Measurements from ENCODE around the gene WWC2.

Gene WWC2

DNA sequence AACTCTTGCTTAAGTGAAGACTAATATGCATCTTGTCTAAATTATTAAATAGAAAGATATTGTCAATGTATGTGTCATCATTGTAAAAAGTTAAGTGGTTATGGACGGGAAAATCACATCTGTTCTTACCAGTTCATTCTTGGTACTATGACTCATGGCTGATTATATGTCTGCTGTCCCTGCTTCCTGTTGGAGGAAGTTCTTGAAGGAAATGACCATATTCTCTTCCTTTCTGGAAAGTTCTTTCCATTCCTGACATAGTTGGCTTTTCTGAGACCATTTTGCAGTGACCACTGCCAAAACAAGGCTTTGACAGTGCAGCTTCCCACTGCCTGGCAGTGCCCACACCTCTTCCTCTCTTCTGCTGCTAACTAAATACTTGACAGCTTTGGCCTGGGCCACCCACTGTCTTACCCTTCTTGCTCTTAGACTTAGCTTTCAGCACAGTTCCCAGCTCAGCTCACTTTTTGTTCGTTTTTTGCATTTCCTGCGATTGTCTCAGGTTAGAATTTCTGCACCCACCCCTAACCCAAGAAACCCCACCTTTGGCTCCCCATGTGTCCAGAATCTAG is 236.4 kb downstream of the WWC2 start:
- DNase-seq = peak; percentile 51

DNA sequence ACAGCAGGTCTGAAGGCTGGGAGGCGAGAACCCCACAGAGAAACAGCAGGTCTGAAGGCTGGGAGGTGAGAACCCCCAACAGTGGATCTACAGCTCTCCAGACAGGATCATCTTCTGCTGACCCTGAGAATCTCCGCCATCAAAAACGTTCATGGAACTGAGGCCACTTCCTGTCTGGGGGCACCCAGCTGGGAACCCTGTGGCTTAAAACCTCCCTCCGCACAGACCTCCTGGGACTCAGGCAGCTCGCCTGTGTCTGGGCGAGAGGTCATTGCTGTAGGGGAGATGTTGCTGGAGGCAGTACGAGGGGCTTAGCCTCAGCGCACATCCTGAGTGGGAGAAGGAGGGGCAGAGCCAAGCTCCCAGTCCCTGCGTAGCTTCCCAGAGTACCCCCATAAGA is 238.3 kb downstream of the WWC2 start:
- DNase-seq = no peak

DNA sequence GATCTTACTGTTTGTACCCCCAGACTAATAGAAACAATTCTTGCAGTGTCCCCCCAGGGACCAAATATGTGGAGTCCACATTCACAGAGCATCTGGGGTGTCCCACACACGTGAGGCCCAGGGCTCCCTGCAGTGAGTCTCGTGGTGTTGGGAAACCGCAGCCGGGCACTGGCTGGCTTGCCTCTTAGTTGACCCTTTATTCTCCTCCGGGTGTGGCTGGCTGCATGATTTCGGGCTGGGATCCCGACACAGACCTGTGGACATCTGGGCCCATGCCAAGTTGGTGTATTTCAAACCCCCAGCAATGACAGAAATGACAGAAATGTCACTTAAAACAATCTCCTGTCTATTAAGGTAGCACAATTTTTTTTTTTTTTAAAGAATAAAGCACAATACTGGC is 238.8 kb downstream of the WWC2 start:
- DNase-seq = peak; percentile 45

DNA sequence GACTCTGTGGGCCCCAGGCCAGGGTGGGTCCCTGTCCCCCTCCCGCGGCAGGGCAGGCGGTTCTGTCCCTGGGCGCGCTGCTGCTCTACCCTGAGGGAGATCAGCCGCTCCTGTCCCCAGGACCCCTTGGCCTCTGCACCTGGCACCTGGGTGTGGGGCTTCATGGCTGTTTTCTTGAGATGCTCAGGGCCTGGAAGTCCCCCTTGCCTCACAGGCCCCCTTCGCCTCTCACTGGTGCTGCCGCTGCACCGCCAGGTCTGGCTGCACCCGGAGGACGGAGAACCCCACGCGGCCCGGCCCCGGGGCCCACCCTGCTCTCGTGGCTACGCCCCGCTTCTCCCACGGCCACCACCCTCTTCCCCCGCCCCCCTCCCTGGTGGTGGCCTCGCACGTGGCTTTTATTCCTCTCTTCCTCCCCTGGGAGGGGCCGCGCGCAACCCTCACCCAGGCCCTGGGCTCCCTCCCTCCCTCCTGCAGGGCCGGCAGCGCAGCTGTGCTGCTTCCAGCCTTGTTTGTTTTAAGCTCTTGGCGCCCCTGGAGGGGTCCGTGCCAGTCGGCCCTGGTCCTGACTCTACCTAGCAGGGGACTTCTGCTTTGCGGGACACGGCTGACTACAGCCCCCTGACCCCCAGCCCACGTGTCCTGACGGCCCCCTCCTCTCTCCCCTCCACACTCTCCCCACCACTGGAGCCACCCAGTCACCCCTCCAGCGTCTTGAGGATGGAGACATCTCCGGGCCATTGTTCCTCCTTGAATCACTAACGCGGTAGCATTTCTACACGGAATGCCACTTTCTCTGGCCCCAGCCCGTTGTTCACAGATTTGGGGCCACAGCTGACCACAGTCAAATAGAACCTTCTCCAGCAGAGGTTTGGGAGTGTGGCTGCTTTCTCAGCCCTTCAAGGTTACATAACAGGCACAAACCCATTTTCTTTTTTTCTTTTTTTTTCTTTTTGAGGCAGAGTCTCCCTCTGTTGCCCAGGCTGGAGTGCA is 243.8 kb downstream of the WWC2 start:
- no peak for DNase-seq

DNA sequence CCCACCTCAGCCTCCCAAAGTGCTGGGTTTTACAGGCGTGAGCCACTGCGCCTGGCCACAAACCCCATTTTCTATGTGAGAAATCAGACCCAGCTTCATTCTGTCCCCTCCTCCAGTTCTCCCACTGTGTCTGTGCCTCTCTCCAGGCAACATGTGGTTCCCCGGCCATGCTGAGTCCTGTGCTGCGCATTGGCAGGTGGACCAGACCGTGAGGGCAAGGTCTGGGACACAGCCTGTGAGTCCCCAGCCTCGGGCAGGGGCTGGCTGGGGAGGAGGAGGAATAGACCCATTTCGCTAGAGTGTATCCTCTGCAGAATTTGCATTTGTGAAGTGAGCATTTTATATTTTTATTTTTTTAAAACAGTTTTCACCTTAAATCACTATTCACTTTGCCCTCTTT is 244.7 kb downstream of the WWC2 start:
- DNase-seq = no peak

DNA sequence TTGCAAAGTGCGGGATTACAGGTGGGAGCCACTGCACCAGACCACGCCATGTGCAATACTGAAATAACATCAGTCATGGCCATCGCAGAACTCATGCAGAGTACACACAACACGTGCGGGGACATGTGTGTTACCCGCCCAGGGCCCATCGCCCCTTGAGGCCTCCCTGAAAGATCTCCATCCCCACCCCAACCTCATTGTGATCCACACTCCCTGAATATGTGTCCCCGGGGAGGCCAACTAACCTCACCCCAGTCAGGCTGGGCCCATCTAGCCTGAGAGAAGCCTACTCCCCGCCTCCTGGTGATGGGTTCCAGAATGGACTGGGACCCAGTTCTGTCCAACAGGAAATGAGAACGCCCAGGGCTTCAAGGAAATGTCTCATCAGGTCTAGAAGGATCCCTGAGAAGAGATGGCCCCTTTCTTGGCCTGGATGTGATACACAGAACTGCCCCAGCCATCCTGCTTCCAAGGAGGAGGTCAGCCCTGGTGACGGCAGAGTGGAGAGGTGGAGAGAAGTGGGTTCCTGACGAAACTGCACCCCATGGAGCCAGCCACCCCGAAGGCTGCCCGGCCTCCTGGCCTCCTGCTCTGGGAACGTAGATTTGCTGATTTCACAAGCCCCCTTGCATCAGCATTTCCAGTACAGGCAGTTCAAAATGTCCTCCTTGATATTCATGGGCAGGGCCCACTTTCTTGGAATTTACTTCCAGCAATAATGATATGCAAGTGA is 245.6 kb downstream of the WWC2 start:
- DNase-seq = no peak

DNA sequence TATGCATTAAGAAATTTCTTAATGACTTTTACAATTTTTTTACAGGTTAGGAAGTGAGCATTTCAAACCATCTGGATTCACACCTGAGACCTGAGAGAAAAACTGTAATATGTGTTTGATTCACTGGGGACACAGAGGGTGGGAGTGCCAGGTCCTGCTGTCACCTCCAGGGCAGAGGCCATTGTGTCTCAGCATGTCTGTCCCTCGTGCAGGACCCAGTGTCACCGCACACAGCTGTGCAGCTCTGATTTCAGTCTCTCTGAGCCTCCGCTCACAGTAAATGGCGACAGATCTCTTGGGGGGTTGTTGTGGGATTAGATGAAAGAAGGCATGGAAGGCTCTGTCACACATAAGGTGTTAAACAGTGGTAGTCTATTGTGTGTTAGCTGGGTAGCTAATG is 246.2 kb downstream of the WWC2 start:
- DNase-seq = no peak

DNA sequence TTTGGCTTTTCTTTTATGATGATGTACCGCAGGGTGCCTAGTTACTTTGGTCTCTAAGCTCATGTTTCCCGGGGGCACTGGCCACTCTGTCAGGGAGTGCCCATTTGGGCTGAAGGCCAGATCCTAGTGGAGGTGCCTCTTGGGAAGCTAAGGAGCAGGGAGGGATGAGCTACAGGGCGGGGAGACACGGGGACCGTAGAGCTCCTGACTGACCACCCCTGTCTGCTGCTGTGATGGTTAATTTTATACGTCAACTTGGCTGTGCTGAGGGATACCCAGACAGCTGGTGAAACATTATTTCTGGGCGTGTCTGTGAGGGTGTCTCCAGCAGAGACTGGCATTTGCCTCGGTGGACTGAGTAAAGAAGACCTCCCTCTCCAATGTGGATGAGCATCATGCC is 248.1 kb downstream of the WWC2 start:
- DNase-seq = no peak

DNA sequence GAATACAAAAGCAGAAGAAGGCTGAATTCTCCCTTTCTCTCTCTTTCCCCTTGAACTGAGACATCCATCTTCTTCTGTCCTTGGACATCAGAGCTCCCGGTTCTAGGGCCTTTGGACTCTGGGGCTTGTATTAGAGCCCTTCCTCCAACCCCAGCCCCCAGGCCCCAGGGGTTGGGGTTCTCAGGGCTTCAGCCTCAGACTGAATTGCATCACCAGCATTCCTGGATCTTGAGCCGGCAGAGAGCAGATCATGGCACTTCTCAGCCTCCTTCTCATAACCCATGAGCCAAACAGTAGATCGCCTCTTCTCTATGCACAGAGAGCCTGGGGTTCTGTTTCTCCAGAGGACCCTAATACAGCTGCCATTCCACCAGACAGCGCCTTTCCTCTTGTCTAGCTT is 248.5 kb downstream of the WWC2 start:
- DNase-seq = no peak

DNA sequence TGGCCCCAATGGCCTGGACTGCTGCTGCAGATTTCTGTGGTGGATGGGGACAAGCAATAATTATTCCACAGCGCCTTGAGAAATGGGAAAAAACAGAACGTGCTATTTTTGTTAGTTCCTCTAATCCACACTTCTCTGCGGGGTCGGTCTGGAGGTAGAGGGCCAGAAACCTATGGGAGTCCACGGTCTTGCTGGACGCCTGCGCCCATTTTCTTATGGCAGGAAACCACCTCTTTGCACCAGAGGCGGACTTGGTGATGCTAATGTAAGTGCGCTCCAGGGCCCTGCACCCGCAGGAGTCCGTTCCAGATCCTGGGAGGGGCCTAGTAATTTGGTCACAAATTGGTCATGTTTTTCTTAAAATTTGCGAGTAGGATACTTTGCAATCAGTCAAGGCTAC is 249.1 kb downstream of the WWC2 start:
- no peak for DNase-seq

DNA sequence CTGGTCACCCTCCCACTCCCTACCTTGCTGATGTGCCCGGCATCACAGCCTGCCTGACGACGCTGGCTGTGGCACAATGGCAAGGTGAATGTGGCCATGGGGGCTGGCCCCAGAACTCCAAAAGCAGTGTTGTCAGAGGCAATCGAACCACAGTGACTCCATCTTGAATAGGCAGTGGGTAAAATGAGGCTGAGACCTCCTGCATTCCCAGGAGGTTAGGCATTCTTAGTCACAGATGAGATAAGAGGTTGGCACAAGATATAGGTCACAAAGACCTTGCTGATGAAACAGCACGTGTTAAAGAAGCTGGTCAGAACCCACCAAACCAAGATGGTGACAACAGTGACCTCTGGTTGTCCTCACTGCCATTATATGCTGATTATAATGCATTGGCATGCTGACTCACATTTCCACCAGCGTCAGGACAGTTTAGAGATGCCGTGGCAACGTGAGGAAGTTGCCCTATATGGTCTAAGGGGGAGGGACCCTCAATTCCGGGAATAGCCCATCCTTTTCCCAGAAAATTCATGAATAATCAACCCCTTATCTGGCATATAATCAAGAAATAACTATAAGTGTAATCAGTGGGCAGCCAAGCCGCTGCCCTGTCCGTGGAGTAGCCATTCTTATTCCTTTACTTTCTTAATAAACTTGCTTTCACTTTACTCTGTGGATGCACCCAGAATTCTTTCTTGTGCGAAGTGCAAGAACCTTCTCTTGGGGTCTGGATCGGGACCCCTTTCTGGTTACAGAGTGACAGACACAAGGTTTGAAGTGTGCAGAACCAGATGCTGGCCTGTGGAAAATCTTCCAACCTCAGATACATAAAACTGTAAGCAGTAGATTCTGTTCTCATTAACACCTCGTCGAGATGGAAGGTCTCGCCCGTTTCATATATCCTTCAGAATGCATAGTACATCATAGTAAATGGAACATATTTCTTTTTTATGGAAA is 249.9 kb downstream of the WWC2 start:
- no peak for DNase-seq

DNA sequence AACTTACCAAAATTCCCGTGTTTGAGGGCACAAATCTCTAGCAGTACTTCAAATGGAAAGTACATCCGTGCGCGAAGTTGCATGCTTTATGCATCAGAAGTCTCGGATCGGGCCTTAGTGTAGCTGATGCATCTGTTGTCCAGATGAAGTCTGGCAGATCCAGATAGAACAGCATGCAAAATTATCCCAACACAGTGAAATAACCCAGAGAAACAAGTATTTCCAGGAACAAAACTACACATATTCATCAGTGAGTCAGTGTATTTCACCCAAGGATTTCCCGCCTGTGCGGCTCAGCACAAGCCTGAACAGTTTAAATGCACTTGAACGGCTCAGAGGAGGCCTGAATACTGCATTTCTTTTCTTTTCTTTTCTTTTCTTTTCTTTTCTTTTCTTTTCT is 250.6 kb downstream of the WWC2 start:
- DNase-seq = no peak

DNA sequence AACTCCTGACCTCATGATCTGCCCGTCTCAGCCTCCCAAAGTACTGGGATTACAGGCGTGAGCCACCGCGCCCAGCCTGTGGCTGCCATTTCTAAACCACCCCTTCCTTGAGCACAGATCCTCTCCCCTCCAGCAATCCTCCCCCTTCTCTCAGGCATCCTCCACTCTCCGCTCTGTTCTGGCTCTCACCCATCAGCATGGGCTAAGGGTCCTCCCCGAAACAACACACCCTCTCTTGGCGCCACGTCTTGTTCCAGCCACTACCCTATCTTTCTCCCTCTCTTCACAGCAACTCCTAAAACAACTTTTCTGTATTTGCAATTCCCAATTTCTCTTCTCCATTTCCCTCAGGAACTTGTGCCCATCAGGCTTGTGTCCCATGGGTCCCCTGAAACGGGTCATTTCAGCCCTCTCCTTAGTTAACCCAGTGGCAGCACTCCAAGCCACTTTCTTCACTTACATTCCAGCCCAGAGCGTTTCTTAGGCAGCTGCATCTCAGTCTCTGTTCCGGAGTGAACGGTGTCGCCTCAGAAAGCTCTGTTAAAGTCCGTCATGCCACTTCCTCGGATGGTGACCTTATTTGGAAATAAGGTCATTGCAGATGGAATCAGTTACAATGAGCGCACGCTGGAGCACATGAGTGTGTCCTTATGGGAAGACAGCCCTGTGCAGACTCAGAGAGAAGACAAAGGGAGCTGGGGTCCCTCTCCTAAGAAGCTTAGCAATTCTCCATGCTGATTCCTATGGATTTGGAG is 251.4 kb downstream of the WWC2 start:
- DNase-seq = no peak

DNA sequence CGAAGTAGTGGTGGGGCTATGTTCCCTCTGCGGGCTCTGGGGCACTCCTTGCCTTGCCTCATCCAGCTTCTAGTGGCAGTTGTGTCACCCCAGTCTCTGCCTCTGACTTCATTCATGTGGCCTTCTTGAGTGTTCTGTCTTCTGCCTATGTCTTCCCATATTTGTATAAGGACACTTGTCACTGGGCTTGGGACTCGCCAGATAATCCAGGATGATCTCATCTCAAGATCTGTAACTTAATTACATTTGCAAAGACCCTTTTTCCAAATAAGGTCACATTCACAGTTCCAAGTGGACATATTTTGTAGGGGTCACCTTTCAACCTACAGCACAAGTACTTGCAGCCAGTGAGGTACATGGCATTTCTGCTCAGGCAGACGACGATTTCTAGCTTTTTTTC is 253.5 kb downstream of the WWC2 start:
- DNase-seq = no peak

DNA sequence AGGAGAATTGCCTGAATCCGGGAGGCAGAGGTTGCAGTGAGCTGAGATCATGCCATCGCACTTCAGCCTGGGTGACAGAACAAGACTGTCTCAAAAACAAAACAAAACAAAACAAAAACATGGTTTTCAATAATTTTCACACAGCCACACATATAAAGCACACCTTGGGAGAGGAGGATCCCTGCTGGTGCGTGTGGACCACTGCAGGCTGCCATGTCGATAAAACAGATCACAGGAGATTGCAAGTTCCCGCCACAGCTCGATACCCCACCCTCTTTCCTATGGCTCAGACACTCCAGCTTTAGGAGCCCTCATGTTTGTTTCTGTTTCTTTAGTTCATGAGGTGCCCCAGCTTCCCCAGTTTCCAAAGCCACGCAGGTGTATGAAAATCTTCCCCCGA is 254.5 kb downstream of the WWC2 start:
- DNase-seq = no peak

DNA sequence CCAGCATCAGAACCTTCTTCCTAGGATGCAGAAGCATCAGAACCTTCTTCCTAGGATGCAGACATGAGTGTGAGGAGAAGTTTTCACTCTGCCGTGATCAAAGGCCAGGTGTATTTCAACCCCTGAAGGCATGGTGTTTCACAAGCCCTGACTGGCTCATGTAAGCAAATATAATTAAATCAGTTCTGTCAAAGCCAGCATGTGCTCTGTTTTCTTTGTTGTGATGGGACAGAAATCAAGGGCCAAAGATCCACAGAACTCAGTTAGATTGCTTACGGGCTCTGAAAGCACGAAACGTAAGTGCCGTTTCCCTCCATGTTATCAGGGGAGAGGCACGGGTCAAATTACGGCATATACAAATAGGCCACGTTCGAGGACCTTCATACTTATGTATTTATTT is 255.2 kb downstream of the WWC2 start:
- no peak for DNase-seq

DNA sequence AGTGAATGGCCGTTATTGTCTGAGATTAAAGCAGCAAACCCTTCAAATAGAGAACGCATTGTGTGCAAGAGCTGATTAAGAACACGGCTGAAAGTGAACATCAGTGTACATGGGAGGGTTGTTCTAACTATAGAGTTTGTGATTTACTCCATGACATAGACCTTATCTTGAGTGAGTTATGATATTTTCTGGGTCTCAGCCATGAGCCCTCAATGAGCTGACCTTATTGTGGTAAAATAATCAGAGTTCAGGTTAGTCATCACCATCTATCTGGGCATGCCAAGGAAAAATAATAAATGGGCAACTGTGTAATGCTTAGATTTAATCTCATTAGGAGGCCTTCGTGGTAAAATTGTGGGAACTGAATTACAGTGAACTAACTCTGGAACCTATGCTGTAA is 256.3 kb downstream of the WWC2 start:
- no peak for DNase-seq

DNA sequence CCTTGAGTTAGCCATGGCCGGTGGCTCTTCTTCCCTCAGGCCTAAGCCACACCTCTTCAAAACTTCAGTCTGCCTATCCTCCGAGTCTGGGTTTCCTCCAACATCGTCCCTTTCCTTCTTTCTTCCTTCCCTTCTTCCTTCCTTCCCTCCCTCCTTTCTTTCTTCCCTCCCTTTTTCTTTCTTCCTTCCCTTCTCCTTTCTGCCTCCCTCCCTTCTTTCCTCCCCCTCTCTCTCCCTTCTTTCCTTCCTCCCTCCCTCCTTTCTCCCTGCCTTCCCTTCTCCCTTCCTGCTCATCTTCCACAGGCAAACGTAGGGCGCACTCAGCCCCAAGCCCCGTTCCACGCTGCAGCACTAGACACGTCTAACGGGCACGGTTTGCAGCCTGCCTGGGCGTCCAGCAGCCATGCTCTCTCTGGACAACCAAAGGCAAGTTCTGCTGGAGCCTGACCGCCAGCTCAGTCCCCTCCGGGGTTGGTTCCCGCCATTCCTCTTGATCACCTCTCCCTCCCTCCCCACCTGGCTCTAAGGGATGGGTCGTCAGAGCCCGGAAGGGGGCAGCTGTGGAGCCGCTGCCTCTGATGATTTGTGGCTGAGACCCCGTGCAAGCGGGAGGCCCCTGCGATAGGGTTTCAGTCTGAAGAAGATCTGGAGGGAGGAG is 257.2 kb downstream of the WWC2 start:
- no peak for DNase-seq

DNA sequence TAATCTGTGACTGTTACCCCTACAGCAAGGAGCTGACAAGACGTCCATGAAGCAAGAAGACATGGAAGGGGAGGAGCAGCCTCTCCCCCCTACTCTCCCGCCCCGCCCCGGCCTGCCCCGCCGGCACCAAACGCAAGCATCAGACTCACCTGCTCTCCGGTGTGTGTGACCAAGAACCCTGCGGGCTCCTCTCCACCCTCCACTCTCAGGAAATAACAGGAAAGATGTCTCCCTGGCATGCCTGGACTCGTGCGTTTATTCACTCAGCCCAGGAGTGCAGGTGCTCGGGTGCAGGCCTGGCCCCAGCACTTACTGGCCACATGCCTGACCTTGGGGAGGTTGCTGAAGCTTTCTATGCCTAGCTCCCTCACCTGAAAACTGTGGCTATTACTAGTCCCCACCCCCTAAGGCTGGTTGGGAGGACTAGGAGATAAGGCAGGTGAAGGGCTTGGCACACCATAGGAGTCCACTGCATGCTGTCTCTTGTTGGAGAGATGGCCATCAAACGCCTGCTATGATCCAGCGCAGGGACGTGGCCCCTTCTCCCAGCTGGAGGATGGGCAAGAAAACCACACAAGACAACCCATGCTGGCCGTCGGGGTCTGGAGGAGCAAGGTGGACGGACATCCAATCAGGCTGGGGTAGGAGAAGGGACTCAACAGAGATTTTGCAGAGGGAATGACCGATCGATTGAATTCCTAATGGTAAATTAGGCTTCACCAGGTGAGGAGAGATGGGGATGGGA is 258.0 kb downstream of the WWC2 start:
- DNase-seq = no peak

DNA sequence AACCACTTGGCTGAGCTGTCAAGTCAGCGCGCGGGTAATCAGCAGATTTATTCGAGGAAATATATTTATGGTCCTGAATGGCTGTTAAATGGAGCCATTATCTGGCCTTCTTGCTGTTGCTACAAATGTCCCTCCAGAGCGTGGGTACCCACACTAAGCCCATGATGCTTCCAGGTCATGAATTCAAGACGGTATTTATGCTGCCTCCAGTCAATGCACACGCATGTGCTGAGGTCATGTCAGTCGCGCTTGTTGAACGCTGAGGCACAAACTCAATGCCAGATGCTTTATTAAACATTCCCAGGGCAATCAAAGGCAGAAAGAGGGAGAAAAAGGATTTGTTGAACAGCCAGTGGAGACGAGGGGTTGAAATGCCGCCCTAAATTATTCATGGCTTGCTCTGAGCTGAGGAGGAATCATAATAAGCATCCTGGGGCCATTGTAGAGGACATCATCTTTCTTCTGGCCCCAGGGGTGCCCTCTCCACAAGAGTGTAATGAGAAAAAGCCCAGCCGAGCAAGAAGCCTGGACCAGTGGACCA is 259.2 kb downstream of the WWC2 start:
- no peak for DNase-seq
